H9 (cell line): ENCODE data around the gene ITPK1. TPM values are rescaled to one million over a fixed set of nuclear protein-coding genes. Genes with fewer than 3 reads are reported as not detected.

Source experiments
- DNase-seq: peaks from one replicate; pipeline ENCODE4 v3.0.0-alpha.2; 2017
- H2AFZ ChIP-seq: one replicate; pipeline ENCODE4 v1.6.1; 2013; ENCODE audit warnings: mild to moderate bottlenecking, low read length, control low read depth, moderate library complexity
- H2AK5ac ChIP-seq: 2 replicates; pipeline ENCODE4 v1.6.1; 2013; ENCODE audit warnings: low read length, control low read depth, mixed read lengths; ENCODE audit not compliant: insufficient read length
- H2BK120ac ChIP-seq: one replicate; pipeline ENCODE4 v1.6.1; 2013; ENCODE audit warnings: low read depth, mild to moderate bottlenecking, low read length, control low read depth, inconsistent platforms; ENCODE audit not compliant: poor library complexity, severe bottlenecking
- H2BK12ac ChIP-seq: 2 replicates; pipeline ENCODE4 v1.6.1; 2013; ENCODE audit warnings: low read length, control low read depth, mixed read lengths, low read depth; ENCODE audit not compliant: insufficient read length
- H2BK15ac ChIP-seq: 2 replicates; pipeline ENCODE4 v1.6.1; 2013; ENCODE audit warnings: low read depth, low read length, control low read depth
- H2BK20ac ChIP-seq: one replicate; pipeline ENCODE4 v1.6.1; 2013; ENCODE audit warnings: low read depth, mild to moderate bottlenecking, low read length, control low read depth, inconsistent platforms; ENCODE audit not compliant: poor library complexity, severe bottlenecking
- H2BK5ac ChIP-seq: 2 replicates; pipeline ENCODE4 v1.6.1; 2013; ENCODE audit warnings: low read length, control low read depth, mixed read lengths; ENCODE audit not compliant: insufficient read length
- H3K14ac ChIP-seq: 2 replicates; pipeline ENCODE4 v1.6.1; 2013; ENCODE audit warnings: low read length, control low read depth; ENCODE audit not compliant: insufficient read depth
- H3K18ac ChIP-seq: 2 replicates; pipeline ENCODE4 v1.6.1; 2013; ENCODE audit warnings: low read depth, mild to moderate bottlenecking, mixed read lengths, low read length, control low read depth; ENCODE audit not compliant: insufficient read length
- H3K23ac ChIP-seq: 2 replicates; pipeline ENCODE4 v1.6.1; 2013; ENCODE audit warnings: low read length, control low read depth, mixed read lengths, low read depth; ENCODE audit not compliant: insufficient read length
- H3K23me2 ChIP-seq: 2 replicates; pipeline ENCODE4 v1.6.1; 2013; ENCODE audit warnings: low read depth, mild to moderate bottlenecking, mixed read lengths, low read length, control low read depth; ENCODE audit not compliant: insufficient read length, poor library complexity, severe bottlenecking
- H3K27ac ChIP-seq: 2 replicates; pipeline ENCODE4 v1.5.1; 2013; ENCODE audit warnings: low read length, control low read depth, mixed read lengths, low read depth; ENCODE audit not compliant: insufficient read length
- H3K27me3 ChIP-seq: 2 replicates; pipeline ENCODE4 v1.6.1; 2013; ENCODE audit warnings: low read length, control low read depth, inconsistent platforms; ENCODE audit not compliant: insufficient read depth
- H3K4ac ChIP-seq: 2 replicates; pipeline ENCODE4 v1.6.1; 2013; ENCODE audit warnings: low read depth, mild to moderate bottlenecking, control low read depth, inconsistent platforms, low read length, moderate library complexity
- H3K4me1 ChIP-seq: 2 replicates; pipeline ENCODE4 v1.6.1; 2013; ENCODE audit warnings: low read length, control low read depth, inconsistent platforms; ENCODE audit not compliant: insufficient read depth
- H3K4me2 ChIP-seq: 2 replicates; pipeline ENCODE4 v1.6.1; 2013; ENCODE audit warnings: low read length, control low read depth, mixed read lengths; ENCODE audit not compliant: insufficient read length, insufficient read depth
- H3K56ac ChIP-seq: 2 replicates; pipeline ENCODE4 v1.6.1; 2013; ENCODE audit warnings: low read depth, mild to moderate bottlenecking, mixed read lengths, low read length, control low read depth; ENCODE audit not compliant: insufficient read length
- H3K79me1 ChIP-seq: 2 replicates; pipeline ENCODE4 v1.6.1; 2013; ENCODE audit warnings: low read depth, mild to moderate bottlenecking, moderate library complexity, low read length, control low read depth, inconsistent platforms; ENCODE audit not compliant: insufficient read depth, poor library complexity, severe bottlenecking
- H3K79me2 ChIP-seq: 2 replicates; pipeline ENCODE4 v1.6.1; 2013; ENCODE audit warnings: low read length, control low read depth, inconsistent platforms; ENCODE audit not compliant: insufficient read depth
- H3K9ac ChIP-seq: 2 replicates; pipeline ENCODE4 v1.6.1; 2013; ENCODE audit warnings: low read length, control low read depth, mixed read lengths; ENCODE audit not compliant: insufficient read length; ENCODE audit errors: extremely low read depth
- H3K9me3 ChIP-seq: one replicate; pipeline ENCODE4 v1.6.1; 2013; ENCODE audit warnings: low read depth, low read length, inconsistent platforms; ENCODE audit not compliant: control insufficient read depth
- H3T11ph ChIP-seq: one replicate; pipeline ENCODE4 v1.6.1; 2013; ENCODE audit warnings: mild to moderate bottlenecking, low read length, control low read depth, inconsistent platforms
- H4K20me1 ChIP-seq: one replicate; pipeline ENCODE4 v1.6.1; 2013; ENCODE audit not compliant: control insufficient read depth, insufficient read length, insufficient read depth
- H4K5ac ChIP-seq: 2 replicates; pipeline ENCODE4 v1.6.1; 2013; ENCODE audit warnings: low read depth, mild to moderate bottlenecking, mixed read lengths, low read length, control low read depth; ENCODE audit not compliant: insufficient read length
- H4K8ac ChIP-seq: replicated peaks from 2 replicates; pipeline ENCODE4 v1.6.1; 2013; ENCODE audit warnings: low read length, control low read depth, mixed read lengths, low read depth; ENCODE audit not compliant: insufficient read length
- H4K91ac ChIP-seq: 2 replicates; pipeline ENCODE4 v1.6.1; 2013; ENCODE audit warnings: low read depth, mild to moderate bottlenecking, moderate library complexity, mixed read lengths, low read length, control low read depth; ENCODE audit not compliant: insufficient read length
- H3K27ac Mint-ChIP-seq, 3 experiments: 2 replicates in 2 of 3; 3 replicates in 1 of 3; pipeline ENCODE4 v1.8.0; 2020 to 2021; ENCODE audit warnings: mixed read lengths in 3 of 3, mild to moderate bottlenecking in 1 of 3, moderate library complexity in 1 of 3
- H3K27me3 Mint-ChIP-seq: 2 replicates; pipeline ENCODE4 v1.8.0; 2021; ENCODE audit warnings: low read depth, mild to moderate bottlenecking, moderate library complexity, mixed read lengths
- H3K36me3 Mint-ChIP-seq, 3 experiments: 2 replicates in 2 of 3; 3 replicates in 1 of 3; pipeline ENCODE4 v1.8.0; 2020 to 2021; ENCODE audit warnings: low read depth in 3 of 3, mixed read lengths in 3 of 3; ENCODE audit not compliant: insufficient read depth in 1 of 3
- H3K4me1 Mint-ChIP-seq, 2 experiments: 2 replicates each; pipeline ENCODE4 v1.8.0; 2020; ENCODE audit warnings: mixed read lengths in 2 of 2
- H3K4me3 Mint-ChIP-seq, 2 experiments: 2 replicates in 1 of 2; 3 replicates in 1 of 2; pipeline ENCODE4 v1.8.0; 2020 to 2021; ENCODE audit warnings: mild to moderate bottlenecking in 2 of 2, mixed read lengths in 2 of 2, moderate library complexity in 1 of 2
- H3K9me3 Mint-ChIP-seq, 2 experiments: 2 replicates in 1 of 2; 3 replicates in 1 of 2; pipeline ENCODE4 v1.8.0; 2020; ENCODE audit warnings: mild to moderate bottlenecking in 2 of 2, mixed read lengths in 2 of 2, moderate library complexity in 1 of 2
- CTCF ChIP-seq: fragments of 200-600 bp; sonication (generic); conservative IDR thresholded peaks from 3 replicates; pipeline ENCODE4 v1.8.0; 2021; ENCODE audit warnings: antibody characterized with exemption, mild to moderate bottlenecking
- WGBS: extraction: QIAGEN DNeasy Blood & Tissue Kit; methylation state at CpG from one replicate; pipeline ENCODE4 v1.1.7; 2013; ENCODE audit warnings: missing lambda C conversion rate, low lambda C conversion rate, mixed read lengths; ENCODE audit not compliant: insufficient read length; ENCODE audit errors: extremely low coverage; 5-methylcytosine and 5-hydroxymethylcytosine counted together
- total RNA-seq: library from RNA; stranded (reverse); gene quantifications from 2 replicates; pipeline ENCODE4 v1.2.1, GENCODE V29; 2021

The ITPK1 gene
- total RNA-seq, 1 experiment from 2014 or later: 92.7 TPM

GRCh38 chr14:93026339-93026738 lies 89.4 kb downstream of the ITPK1 start:
- Histone ChIP-seq H3K79me2 (peaks cover 2% of the 10 kb centered on the region; the same call in 1 of the 2 replicates), H3K4me2 (no peak overlapping the region), H2AFZ (no peak overlapping the region), H3K9ac (no peak overlapping the region), H2AK5ac (no peak overlapping the region), H3K56ac (no peak overlapping the region), H3K79me1 (no peaks in the 10 kb centered on the region), H3K4ac (no peak overlapping the region), H3K23me2 (no peaks in the 10 kb centered on the region), H3K18ac (no peak overlapping the region), H3K14ac (no peak overlapping the region), H2BK20ac (no peak overlapping the region), H3T11ph (no peak overlapping the region), H3K4me1 (peaks cover 4% of the 10 kb centered on the region; the same call in 1 of the 2 replicates), H4K91ac (no peak overlapping the region), H4K8ac (no peak overlapping the region), H2BK15ac (no peak overlapping the region), H2BK5ac (no peak overlapping the region), H4K5ac (no peak overlapping the region), H3K27me3 (no peaks in the 10 kb centered on the region), H2BK12ac (no peak overlapping the region), H3K9me3 (no peaks in the 10 kb centered on the region), H4K20me1 (no peaks in the 10 kb centered on the region), H3K23ac (no peak overlapping the region), H3K27ac (no peak overlapping the region), H2BK120ac (no peak overlapping the region)
- Mint-ChIP-seq H3K4me1 (peaks cover 21 to 44% of the 10 kb centered on the region in 2 experiments), H3K4me3 (no peak overlapping the region), H3K27me3 (no peaks in the 10 kb centered on the region; the same call in 1 of the 2 replicates), H3K27ac (no peak overlapping the region), H3K9me3 (no peaks in the 10 kb centered on the region; a peak in 1 of 5 replicates), H3K36me3 (peaks cover 0 to 8% (median 2%) of the 10 kb centered on the region in 3 experiments; a peak in 4 of 7 replicates)
- WGBS: no CpG with 5 or more reads among the region's 7 CpGs
- no peak for DNase-seq
- TF ChIP-seq CTCF: no peak
